DOHH2 (cell line): ENCODE data around the gene LRRC43.

Experiments
- H3F3A ChIP-seq: fragments of 200-600 bp; sonication (generic), shearing (Covaris generic); 2 replicates; pipeline ENCODE4 v1.6.0; 2016; ENCODE audit warnings: antibody characterized with exemption, mild to moderate bottlenecking; ENCODE audit not compliant: control insufficient read depth, insufficient read depth
- H3K27ac ChIP-seq: fragments of 200-600 bp; sonication (generic); 2 replicates; pipeline ENCODE4 v1.5.1; 2014; ENCODE audit warnings: low read depth, mild to moderate bottlenecking, low read length, moderate library complexity
- H3K27me3 ChIP-seq: fragments of 200-600 bp; sonication (generic); 2 replicates; pipeline ENCODE4 v1.6.1; 2014; ENCODE audit warnings: mild to moderate bottlenecking, low read length, mixed read lengths; ENCODE audit not compliant: control insufficient read depth
- H3K36me3 ChIP-seq: fragments of 200-600 bp; sonication (generic); 2 replicates; pipeline ENCODE4 v1.6.1; 2014; ENCODE audit warnings: mild to moderate bottlenecking, low read length, moderate library complexity, mixed read lengths; ENCODE audit not compliant: control insufficient read depth
- H3K4me1 ChIP-seq: fragments of 200-600 bp; sonication (generic); 2 replicates; pipeline ENCODE4 v1.6.1; 2014; ENCODE audit warnings: mild to moderate bottlenecking, low read length, mixed read lengths; ENCODE audit not compliant: control insufficient read depth
- H3K4me2 ChIP-seq: fragments of 200-600 bp; sonication (generic); 2 replicates; pipeline ENCODE4 v1.6.0; 2014; ENCODE audit warnings: mild to moderate bottlenecking, low read length, moderate library complexity
- H3K4me3 ChIP-seq: fragments of 200-600 bp; sonication (generic); 2 replicates; pipeline ENCODE4 v1.5.1; 2014; ENCODE audit warnings: mild to moderate bottlenecking, low read length, mixed read lengths
- H3K79me2 ChIP-seq: fragments of 200-600 bp; sonication (generic); 2 replicates; pipeline ENCODE4 v1.6.1; 2014; ENCODE audit warnings: mild to moderate bottlenecking, low read length, mixed read lengths; ENCODE audit not compliant: control insufficient read depth
- H3K9me2 ChIP-seq: fragments of 200-600 bp; sonication (generic); replicated peaks from 2 replicates; pipeline ENCODE4 v1.6.1; 2014; ENCODE audit warnings: mild to moderate bottlenecking, low read length, mixed read lengths; ENCODE audit not compliant: control insufficient read depth
- H3K9me3 ChIP-seq: fragments of 200-600 bp; sonication (generic); 2 replicates; pipeline ENCODE4 v1.6.1; 2014; ENCODE audit warnings: antibody characterized with exemption, low read length, mixed read lengths; ENCODE audit not compliant: control insufficient read depth, insufficient read depth
- H4K20me1 ChIP-seq: fragments of 200-600 bp; sonication (generic); 2 replicates; pipeline ENCODE4 v1.6.0; 2014; ENCODE audit warnings: low read depth, mild to moderate bottlenecking, antibody characterized with exemption, low read length, moderate library complexity; ENCODE audit not compliant: control insufficient read depth, insufficient read depth
- EZH2phosphoT487 ChIP-seq: fragments of 200-600 bp; sonication (generic); IDR thresholded peaks from 2 replicates; pipeline ENCODE4 v1.6.1; 2017; ENCODE audit warnings: borderline replicate concordance, mild to moderate bottlenecking, antibody characterized with exemption, low read length, moderate library complexity, mixed read lengths
- TF ChIP-seq, protein P1 (sequence below): fragments of 200-600 bp; sonication (generic); IDR thresholded peaks from one replicate; pipeline ENCODE4 v1.5.1; 2014; ENCODE audit warnings: antibody characterized with exemption, mild to moderate bottlenecking, low read depth, low read length; ENCODE audit not compliant: poor library complexity, severe bottlenecking

Gene LRRC43

GRCh38 chr12:122243965-122244364, 61.0 kb downstream of the LRRC43 start:
- no peaks in the 10 kb centered on the region for H3K9me3 ChIP-seq
- no peak for TF ChIP-seq EZH2phosphoT487
- TF ChIP-seq, protein P1, sequence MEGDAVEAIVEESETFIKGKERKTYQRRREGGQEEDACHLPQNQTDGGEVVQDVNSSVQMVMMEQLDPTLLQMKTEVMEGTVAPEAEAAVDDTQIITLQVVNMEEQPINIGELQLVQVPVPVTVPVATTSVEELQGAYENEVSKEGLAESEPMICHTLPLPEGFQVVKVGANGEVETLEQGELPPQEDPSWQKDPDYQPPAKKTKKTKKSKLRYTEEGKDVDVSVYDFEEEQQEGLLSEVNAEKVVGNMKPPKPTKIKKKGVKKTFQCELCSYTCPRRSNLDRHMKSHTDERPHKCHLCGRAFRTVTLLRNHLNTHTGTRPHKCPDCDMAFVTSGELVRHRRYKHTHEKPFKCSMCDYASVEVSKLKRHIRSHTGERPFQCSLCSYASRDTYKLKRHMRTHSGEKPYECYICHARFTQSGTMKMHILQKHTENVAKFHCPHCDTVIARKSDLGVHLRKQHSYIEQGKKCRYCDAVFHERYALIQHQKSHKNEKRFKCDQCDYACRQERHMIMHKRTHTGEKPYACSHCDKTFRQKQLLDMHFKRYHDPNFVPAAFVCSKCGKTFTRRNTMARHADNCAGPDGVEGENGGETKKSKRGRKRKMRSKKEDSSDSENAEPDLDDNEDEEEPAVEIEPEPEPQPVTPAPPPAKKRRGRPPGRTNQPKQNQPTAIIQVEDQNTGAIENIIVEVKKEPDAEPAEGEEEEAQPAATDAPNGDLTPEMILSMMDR, result no peak
- no peak overlapping the region for H3K4me2 ChIP-seq
- H3K9me2 ChIP-seq, result no peaks in the 10 kb centered on the region
- no peaks in the 10 kb centered on the region for H3K27me3 ChIP-seq
- no peaks in the 10 kb centered on the region for H3F3A ChIP-seq
- no peaks in the 10 kb centered on the region for H3K4me1 ChIP-seq
- H3K79me2 ChIP-seq, result no peaks in the 10 kb centered on the region
- H3K27ac ChIP-seq, result no peak overlapping the region
- H3K36me3 ChIP-seq, result no peaks in the 10 kb centered on the region; the same call in 1 of the 2 replicates
- H3K4me3 ChIP-seq, result no peak overlapping the region
- no peaks in the 10 kb centered on the region for H4K20me1 ChIP-seq

- Histone ChIP-seq H3K4me1 (no peaks in the 10 kb centered on the region), H3K79me2 (no peaks in the 10 kb centered on the region), H3F3A (no peaks in the 10 kb centered on the region), H3K9me3 (no peaks in the 10 kb centered on the region), H3K9me2 (no peaks in the 10 kb centered on the region), H3K4me2 (no peak overlapping the region), H3K4me3 (no peak overlapping the region), H3K27me3 (no peaks in the 10 kb centered on the region), H3K27ac (no peak overlapping the region), H4K20me1 (no peaks in the 10 kb centered on the region), H3K36me3 (no peaks in the 10 kb centered on the region; the same call in 1 of the 2 replicates)
- TF ChIP-seq, protein P1, result no peak
- TF ChIP-seq EZH2phosphoT487, result no peak
Observed at GRCh38 chr12:122244565-122245371, 61.8 kb downstream of the LRRC43 start.

GRCh38 chr12:122245553-122245952, 62.6 kb downstream of the LRRC43 start:
- H3K27ac ChIP-seq, result no peak overlapping the region
- TF ChIP-seq EZH2phosphoT487, result no peak
- TF ChIP-seq, protein P1, result no peak
- no peak overlapping the region for H3K4me2 ChIP-seq
- no peaks in the 10 kb centered on the region for H3K9me3 ChIP-seq
- H3K4me3 ChIP-seq, result no peak overlapping the region
- H3K27me3 ChIP-seq, result no peaks in the 10 kb centered on the region
- H3K9me2 ChIP-seq, result no peaks in the 10 kb centered on the region
- H3K36me3 ChIP-seq, result peaks cover 5% of the 10 kb centered on the region; the same call in 1 of the 2 replicates
- no peaks in the 10 kb centered on the region for H3K4me1 ChIP-seq
- no peaks in the 10 kb centered on the region for H3K79me2 ChIP-seq
- no peaks in the 10 kb centered on the region for H4K20me1 ChIP-seq
- no peaks in the 10 kb centered on the region for H3F3A ChIP-seq
